ENCODE measurements around the gene SLC26A11. TPM values are rescaled to one million over a fixed set of nuclear protein-coding genes. Genes with fewer than 3 reads are reported as not detected.
A peak's percentile ranks its signal among the peaks of the same experiment; 100 is the strongest.

SLC26A11 gene
- total RNA-seq, 1 donor from 2014 or later, result 50.1 TPM

DNA sequence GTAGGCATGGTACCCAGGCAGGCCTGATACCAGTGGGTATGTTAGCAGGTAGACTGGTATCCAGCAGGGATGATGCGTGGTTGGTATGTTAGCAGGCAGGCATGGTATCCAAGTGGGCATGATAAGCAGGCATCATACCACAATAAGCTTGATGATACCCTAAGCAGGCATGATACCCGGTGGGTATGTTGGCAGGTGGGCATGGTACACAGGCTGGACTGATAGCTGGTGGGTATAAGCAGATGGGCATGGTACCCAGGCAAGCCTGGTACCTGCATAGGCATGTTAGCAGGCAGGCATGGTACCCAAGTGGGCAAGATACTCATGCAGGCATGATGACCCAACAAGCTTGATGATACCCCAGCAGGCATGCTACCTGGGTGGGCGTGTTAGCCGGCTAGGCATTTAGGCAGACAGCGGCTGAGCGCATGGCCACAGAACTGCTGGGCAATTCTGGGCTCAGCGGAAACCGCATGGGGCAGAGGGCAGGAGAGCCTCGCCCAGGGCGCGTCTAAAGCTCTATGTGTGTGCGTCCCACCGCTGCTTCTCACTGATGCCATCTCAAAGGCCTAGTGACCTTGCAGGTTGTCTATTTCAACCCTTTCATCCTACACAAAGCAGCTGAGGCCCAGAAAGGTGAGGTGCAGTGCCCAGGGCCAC is 2.4 kb upstream of the SLC26A11 start:
- peaks cover 5% of the 10 kb centered on the region for H3K27me3 Mint-ChIP-seq (ENCODE audit: unreplicated experiment)
- no peak for DNase-seq (ENCODE audit: low spot score)
- peaks cover 17% of the 10 kb centered on the region for H3K36me3 Mint-ChIP-seq (ENCODE audit: low read depth, unreplicated experiment)
- TF ChIP-seq, protein P1, sequence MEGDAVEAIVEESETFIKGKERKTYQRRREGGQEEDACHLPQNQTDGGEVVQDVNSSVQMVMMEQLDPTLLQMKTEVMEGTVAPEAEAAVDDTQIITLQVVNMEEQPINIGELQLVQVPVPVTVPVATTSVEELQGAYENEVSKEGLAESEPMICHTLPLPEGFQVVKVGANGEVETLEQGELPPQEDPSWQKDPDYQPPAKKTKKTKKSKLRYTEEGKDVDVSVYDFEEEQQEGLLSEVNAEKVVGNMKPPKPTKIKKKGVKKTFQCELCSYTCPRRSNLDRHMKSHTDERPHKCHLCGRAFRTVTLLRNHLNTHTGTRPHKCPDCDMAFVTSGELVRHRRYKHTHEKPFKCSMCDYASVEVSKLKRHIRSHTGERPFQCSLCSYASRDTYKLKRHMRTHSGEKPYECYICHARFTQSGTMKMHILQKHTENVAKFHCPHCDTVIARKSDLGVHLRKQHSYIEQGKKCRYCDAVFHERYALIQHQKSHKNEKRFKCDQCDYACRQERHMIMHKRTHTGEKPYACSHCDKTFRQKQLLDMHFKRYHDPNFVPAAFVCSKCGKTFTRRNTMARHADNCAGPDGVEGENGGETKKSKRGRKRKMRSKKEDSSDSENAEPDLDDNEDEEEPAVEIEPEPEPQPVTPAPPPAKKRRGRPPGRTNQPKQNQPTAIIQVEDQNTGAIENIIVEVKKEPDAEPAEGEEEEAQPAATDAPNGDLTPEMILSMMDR (IDR thresholded peaks at IDR 0.05; ENCODE audit: unreplicated experiment), result no peak
- peaks cover 15% of the 10 kb centered on the region for H3K4me1 Mint-ChIP-seq (ENCODE audit: unreplicated experiment)
- peak overlapping the region; percentile 80 for H3K4me3 Mint-ChIP-seq (ENCODE audit: unreplicated experiment)
- H3K27ac Mint-ChIP-seq (ENCODE audit: unreplicated experiment), result peak overlapping the region; percentile 37
- H3K9me3 Mint-ChIP-seq (ENCODE audit: unreplicated experiment), result no peaks in the 10 kb centered on the region

DNA sequence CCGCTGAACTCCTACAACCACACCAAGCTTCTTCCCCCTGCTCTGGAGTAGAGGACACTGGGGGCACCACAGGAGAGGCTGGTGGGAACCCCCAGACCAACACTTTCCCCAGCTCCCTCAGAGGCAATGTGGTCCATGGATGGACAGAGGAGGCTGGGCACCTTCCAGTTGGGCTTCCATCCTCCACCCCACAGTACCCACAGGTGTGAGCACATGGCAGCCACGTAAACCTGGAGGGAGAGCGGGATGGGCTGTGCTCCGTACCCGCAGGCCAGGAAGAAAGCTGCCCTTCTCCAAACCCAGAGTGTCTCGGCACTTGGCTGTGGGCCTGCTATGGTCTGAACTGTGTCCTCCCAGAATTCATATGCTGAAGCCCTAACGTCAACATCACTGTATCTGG is 1.8 kb upstream of the SLC26A11 start:
- Mint-ChIP-seq H3K27ac (ENCODE audit: unreplicated experiment) (no peak overlapping the region), H3K4me1 (ENCODE audit: unreplicated experiment) (peaks cover 15% of the 10 kb centered on the region), H3K9me3 (ENCODE audit: unreplicated experiment) (no peaks in the 10 kb centered on the region), H3K27me3 (ENCODE audit: unreplicated experiment) (peaks cover 8% of the 10 kb centered on the region), H3K4me3 (ENCODE audit: unreplicated experiment) (peak overlapping the region; percentile 95), H3K36me3 (ENCODE audit: low read depth, unreplicated experiment) (peaks cover 22% of the 10 kb centered on the region)
- TF ChIP-seq, protein P1 (IDR thresholded peaks at IDR 0.05; ENCODE audit: unreplicated experiment), result no peak
- DNase-seq (ENCODE audit: low spot score), result no peak

DNA sequence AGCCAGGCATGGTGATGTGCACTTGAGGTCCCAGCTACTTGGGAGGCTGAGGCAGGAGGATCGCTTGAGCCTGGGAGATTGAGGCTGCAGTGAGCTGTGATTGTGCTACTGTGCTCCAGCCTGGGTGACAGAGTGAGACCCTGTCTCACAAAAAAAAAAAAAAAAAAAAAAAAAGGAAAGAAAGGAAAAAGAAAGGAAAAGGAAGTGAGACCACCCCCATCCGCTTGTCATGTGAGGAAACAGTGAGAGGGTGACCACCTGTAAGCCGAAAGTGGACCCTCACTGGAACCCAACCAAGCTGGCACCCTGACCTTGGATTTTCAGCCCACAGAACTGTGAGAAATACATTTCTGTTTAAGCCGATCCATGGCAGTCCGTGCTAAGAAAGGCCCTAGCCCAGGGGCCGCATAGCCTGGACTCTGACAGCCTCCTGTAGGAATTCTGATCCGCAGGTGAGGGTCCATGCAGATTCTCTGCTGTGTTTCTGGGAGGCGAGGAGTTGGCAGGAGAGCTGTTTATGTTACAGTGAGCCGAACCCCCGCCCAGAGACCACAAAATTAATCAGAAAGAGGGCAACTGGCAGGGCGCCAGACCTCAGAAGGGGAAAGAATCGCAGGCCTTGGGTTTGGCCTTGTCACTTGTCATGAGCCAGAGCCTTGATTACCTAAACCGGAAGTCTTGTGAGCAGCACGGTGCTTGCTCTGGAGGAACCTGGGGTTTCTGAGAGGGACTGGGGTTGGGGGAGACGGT is 1.0 kb upstream of the SLC26A11 start:
- Mint-ChIP-seq H3K9me3 (ENCODE audit: unreplicated experiment) (no peaks in the 10 kb centered on the region), H3K36me3 (ENCODE audit: low read depth, unreplicated experiment) (peaks cover 30% of the 10 kb centered on the region), H3K27ac (ENCODE audit: unreplicated experiment) (peak overlapping the region; percentile 90), H3K4me1 (ENCODE audit: unreplicated experiment) (peaks cover 16% of the 10 kb centered on the region), H3K27me3 (ENCODE audit: unreplicated experiment) (peaks cover 8% of the 10 kb centered on the region), H3K4me3 (ENCODE audit: unreplicated experiment) (peak overlapping the region; percentile 95)
- TF ChIP-seq, protein P1 (IDR thresholded peaks at IDR 0.05; ENCODE audit: unreplicated experiment), result no peak
- DNase-seq (ENCODE audit: low spot score), result peak; percentile 19

DNA sequence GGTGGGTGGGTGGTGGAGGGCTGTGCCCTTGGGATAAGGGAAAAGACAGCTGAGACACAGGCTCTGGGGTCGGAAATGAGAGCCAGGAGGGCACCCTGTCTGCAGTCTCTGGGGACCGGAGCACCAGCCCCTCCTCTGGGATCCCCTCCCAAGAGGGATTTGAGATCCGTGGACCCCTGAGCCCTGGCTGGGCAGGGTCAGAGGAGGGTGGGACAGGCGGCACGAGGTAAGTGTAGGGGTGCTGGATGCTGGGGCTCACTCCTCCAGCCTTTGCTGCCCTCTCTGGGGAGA is 519 bp upstream of the SLC26A11 start:
- H3K36me3 Mint-ChIP-seq (ENCODE audit: low read depth, unreplicated experiment), result peaks cover 35% of the 10 kb centered on the region
- H3K27ac Mint-ChIP-seq (ENCODE audit: unreplicated experiment), result peak overlapping the region; percentile 77
- no peak for DNase-seq (ENCODE audit: low spot score)
- H3K4me1 Mint-ChIP-seq (ENCODE audit: unreplicated experiment), result peaks cover 20% of the 10 kb centered on the region
- H3K4me3 Mint-ChIP-seq (ENCODE audit: unreplicated experiment), result peak overlapping the region; percentile 95
- H3K27me3 Mint-ChIP-seq (ENCODE audit: unreplicated experiment), result peaks cover 8% of the 10 kb centered on the region
- no peaks in the 10 kb centered on the region for H3K9me3 Mint-ChIP-seq (ENCODE audit: unreplicated experiment)
- TF ChIP-seq, protein P1 (IDR thresholded peaks at IDR 0.05; ENCODE audit: unreplicated experiment), result no peak

DNA sequence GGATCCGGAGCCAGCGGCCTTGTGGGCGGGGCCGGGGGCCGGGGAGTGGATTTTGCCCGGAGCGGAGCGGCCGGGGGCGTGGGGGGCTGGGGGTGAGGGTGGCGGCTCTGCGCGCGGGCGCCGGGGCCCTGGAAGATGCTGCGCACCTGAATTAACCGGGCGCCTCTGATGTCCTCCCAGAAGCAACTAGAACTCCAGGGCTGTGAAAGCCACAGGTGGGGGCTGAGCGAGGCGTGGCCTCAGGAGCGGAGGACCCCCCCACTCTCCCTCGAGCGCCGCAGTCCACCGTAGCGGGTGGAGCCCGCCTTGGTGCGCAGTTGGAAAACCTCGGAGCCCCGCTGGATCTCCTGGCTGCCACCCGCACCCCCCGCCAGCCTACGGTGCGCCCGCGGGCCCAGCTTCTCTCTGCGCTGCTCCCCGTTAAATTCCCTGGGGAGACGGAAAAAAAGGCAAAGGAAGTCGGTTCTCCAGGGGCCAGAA is 549 bp downstream of the SLC26A11 start:
- Mint-ChIP-seq H3K27me3 (ENCODE audit: unreplicated experiment) (peaks cover 10% of the 10 kb centered on the region), H3K4me1 (ENCODE audit: unreplicated experiment) (peaks cover 20% of the 10 kb centered on the region), H3K9me3 (ENCODE audit: unreplicated experiment) (no peaks in the 10 kb centered on the region), H3K4me3 (ENCODE audit: unreplicated experiment) (peak overlapping the region; percentile 93), H3K27ac (ENCODE audit: unreplicated experiment) (no peak overlapping the region), H3K36me3 (ENCODE audit: low read depth, unreplicated experiment) (peaks cover 33% of the 10 kb centered on the region)
- peak; percentile 30 for DNase-seq (ENCODE audit: low spot score)
- TF ChIP-seq, protein P1 (IDR thresholded peaks at IDR 0.05; ENCODE audit: unreplicated experiment), result no peak

Measured in endothelial cell (in vitro differentiated cells).